SK-N-SH (cell line): ENCODE results near the gene OSBPL7. TPM values are rescaled to one million over a fixed set of nuclear protein-coding genes. Genes with fewer than 3 reads are reported as not detected.

Experiments
- CTCF ChIA-PET: fragments of 300-600, 350-600 bp; formaldehyde crosslinking; extraction: SDS; loops from one replicate; lab custom pipeline; 2021; lab: Yijun Ruan, JAX
- POLR2A ChIA-PET: fragments of 350-600 bp; sonication (Branson Sonifier 250); formaldehyde crosslinking; extraction: SDS; loops from one replicate; lab custom pipeline; 2020; ENCODE audit warnings: antibody characterized with exemption, inconsistent platforms; lab: Yijun Ruan, JAX
- DNase-seq: peaks from one replicate; pipeline ENCODE4 v3.0.0; 2012
- H2AFZ ChIP-seq: fragments of 200-600 bp; sonication (generic); 2 replicates; pipeline ENCODE4 v1.8.1; 2016; ENCODE audit warnings: antibody characterized with exemption, mild to moderate bottlenecking, low read depth
- H3F3A ChIP-seq: fragments of 200-600 bp; sonication (generic); replicated peaks from 2 replicates; pipeline ENCODE3; 2016; ENCODE audit warnings: antibody characterized with exemption, mild to moderate bottlenecking; ENCODE audit not compliant: insufficient read depth
- H3K27ac ChIP-seq, 2 experiments: fragments of 200-500 bp in 1 of 2; fragments of 200-600 bp in 1 of 2; sonication (Bioruptor generic) in 1 of 2; sonication (generic), shearing (Covaris generic) in 1 of 2; 2 replicates each; pipeline versions ENCODE4 v1.5.1 to v1.6.1; 2014 to 2016; ENCODE audit warnings: low read depth in 2 of 2, inconsistent platforms in 1 of 2, low read length in 1 of 2, mild to moderate bottlenecking in 1 of 2, mixed read lengths in 1 of 2
- H3K27me3 ChIP-seq: fragments of 200-600 bp; sonication (generic), shearing (Covaris generic); 2 replicates; pipeline ENCODE4 v1.6.1; 2016; ENCODE audit warnings: mixed run types; ENCODE audit not compliant: insufficient read depth
- H3K36me3 ChIP-seq, 2 experiments: fragments of 200-500 bp in 1 of 2; fragments of 200-600 bp in 1 of 2; sonication (Bioruptor generic) in 1 of 2; sonication (generic) in 1 of 2; replicated peaks in 1 of 2; 2 replicates each; pipeline versions ENCODE3 to v1.5.1; 2014 to 2016; ENCODE audit warnings: low read length in 1 of 2, mild to moderate bottlenecking in 1 of 2; ENCODE audit not compliant: insufficient read depth in 2 of 2, control insufficient read depth in 1 of 2
- H3K4me1 ChIP-seq, 2 experiments: fragments of 200-500 bp in 1 of 2; fragments of 200-600 bp in 1 of 2; sonication (Bioruptor generic) in 1 of 2; sonication (generic), shearing (Covaris generic) in 1 of 2; 2 replicates each; pipeline versions ENCODE4 v1.5.1 to v1.6.1; 2014 to 2016; ENCODE audit warnings: low read depth in 1 of 2, low read length in 1 of 2, mixed run types in 1 of 2; ENCODE audit not compliant: insufficient read depth in 2 of 2, control insufficient read depth in 1 of 2
- H3K4me2 ChIP-seq: fragments of 200-600 bp; sonication (generic), shearing (Covaris generic); 2 replicates; pipeline ENCODE4 v1.6.1; 2017; ENCODE audit warnings: mixed run types
- H3K4me3 ChIP-seq, 2 experiments: fragments of 200-500 bp in 1 of 2; fragments of 200-600 bp in 1 of 2; sonication (Bioruptor generic) in 1 of 2; sonication (generic), shearing (Covaris generic) in 1 of 2; 2 replicates each; pipeline versions ENCODE4 v1.5.1 to v1.8.1; 2014 to 2016; ENCODE audit warnings: low read depth in 2 of 2, inconsistent platforms in 1 of 2, low read length in 1 of 2, mild to moderate bottlenecking in 1 of 2, mixed read lengths in 1 of 2, moderate library complexity in 1 of 2
- H3K79me2 ChIP-seq: fragments of 200-600 bp; sonication (generic); 2 replicates; pipeline ENCODE4 v1.8.1; 2017; ENCODE audit warnings: mild to moderate bottlenecking; ENCODE audit not compliant: insufficient read depth
- H3K9ac ChIP-seq: fragments of 200-600 bp; sonication (generic); 2 replicates; pipeline ENCODE4 v1.6.1; 2017; ENCODE audit warnings: mixed run types
- H3K9me2 ChIP-seq: fragments of 200-600 bp; sonication (generic); 2 replicates; pipeline ENCODE4 v1.6.1; 2017; ENCODE audit warnings: mixed run types
- H3K9me3 ChIP-seq: fragments of 200-600 bp; sonication (generic); 2 replicates; pipeline ENCODE4 v1.6.1; 2017; ENCODE audit warnings: mixed run types, mild to moderate bottlenecking, moderate library complexity
- H4K20me1 ChIP-seq: fragments of 200-600 bp; sonication (generic); 2 replicates; pipeline ENCODE4 v1.6.1; 2017; ENCODE audit warnings: mild to moderate bottlenecking, mixed run types; ENCODE audit not compliant: insufficient read depth
- CHD2 ChIP-seq: fragments of 150-350 bp; IDR thresholded peaks from 2 replicates; pipeline ENCODE4 v1.6.1; 2018; ENCODE audit warnings: low read length; ENCODE audit not compliant: partially characterized antibody
- CTCF ChIP-seq: fragments of 200-600 bp; sonication (generic); IDR thresholded peaks from 2 replicates; pipeline ENCODE4 v1.6.1; 2017; ENCODE audit warnings: antibody characterized with exemption, mild to moderate bottlenecking, moderate library complexity
- EP300 ChIP-seq, 2 experiments: IDR thresholded peaks; 2 replicates each; pipeline versions ENCODE4 v1.4.0 to v1.6.1; 2012; ENCODE audit warnings: borderline replicate concordance in 1 of 2, low read depth in 1 of 2, low read length in 1 of 2
- FOXJ3 ChIP-seq: sonication (generic); formaldehyde crosslinking; IDR thresholded peaks from 2 replicates; pipeline ENCODE4 v1.5.1; 2020; ENCODE audit warnings: mild to moderate bottlenecking, missing genetic modification reagents
- GABPA ChIP-seq: IDR thresholded peaks from 2 replicates; pipeline ENCODE4 v1.4.0; 2012; ENCODE audit warnings: low read depth, mild to moderate bottlenecking
- JUND ChIP-seq: IDR thresholded peaks from 2 replicates; pipeline ENCODE4 v1.4.0; 2012
- MEF2A ChIP-seq: IDR thresholded peaks from 2 replicates; pipeline ENCODE4 v1.4.0; 2012; ENCODE audit warnings: low read depth, borderline replicate concordance
- NRF1 ChIP-seq: IDR thresholded peaks from 2 replicates; pipeline ENCODE4 v1.6.1; 2012; ENCODE audit warnings: low read depth, mild to moderate bottlenecking, low read length
- REST ChIP-seq: IDR thresholded peaks from 2 replicates; pipeline ENCODE4 v1.6.1; 2012; ENCODE audit warnings: mild to moderate bottlenecking, low read depth, low read length, moderate library complexity
- RFX5 ChIP-seq: IDR thresholded peaks from 2 replicates; pipeline ENCODE4 v1.6.1; 2012; ENCODE audit warnings: mild to moderate bottlenecking, improper control_type of control experiment, low read length
- SIN3A ChIP-seq: IDR thresholded peaks from 2 replicates; pipeline ENCODE4 v1.6.1; 2012; ENCODE audit warnings: low read depth, mild to moderate bottlenecking, low read length, moderate library complexity, borderline replicate concordance
- TCF12 ChIP-seq: IDR thresholded peaks from 2 replicates; pipeline ENCODE4 v1.4.0; 2012
- TEAD4 ChIP-seq: IDR thresholded peaks from 2 replicates; pipeline ENCODE4 v1.4.0; 2012; ENCODE audit warnings: mild to moderate bottlenecking, borderline replicate concordance; ENCODE audit not compliant: insufficient read depth
- WGBS: methylation state at CpG from one replicate; pipeline ENCODE4 v1.1.6; 2017; ENCODE audit warnings: low lambda C conversion rate; 5-methylcytosine and 5-hydroxymethylcytosine counted together
- polyA plus RNA-seq, 3 experiments: library from polyadenylated mRNA; depleted of rRNA; stranded (reverse); fragments of >200 nt; gene quantifications; 2 replicates each; pipeline ENCODE4 v1.2.3, GENCODE V29; 2012
- TF ChIP-seq, protein P1 (sequence below): IDR thresholded peaks from 2 replicates; pipeline ENCODE4; 2012
- TF ChIP-seq, protein P2 (sequence below): IDR thresholded peaks from 2 replicates; pipeline ENCODE4 v1.4.0; 2012; ENCODE audit warnings: low read depth, borderline replicate concordance
- TF ChIP-seq, protein P3 (sequence below): IDR thresholded peaks from 2 replicates; pipeline ENCODE4 v1.4.0; 2012; ENCODE audit warnings: low read depth

The OSBPL7 gene
- polyA plus RNA-seq, 1 of the 3 experiments (the other 2 are of a cell fraction) = 23.7 TPM

DNA sequence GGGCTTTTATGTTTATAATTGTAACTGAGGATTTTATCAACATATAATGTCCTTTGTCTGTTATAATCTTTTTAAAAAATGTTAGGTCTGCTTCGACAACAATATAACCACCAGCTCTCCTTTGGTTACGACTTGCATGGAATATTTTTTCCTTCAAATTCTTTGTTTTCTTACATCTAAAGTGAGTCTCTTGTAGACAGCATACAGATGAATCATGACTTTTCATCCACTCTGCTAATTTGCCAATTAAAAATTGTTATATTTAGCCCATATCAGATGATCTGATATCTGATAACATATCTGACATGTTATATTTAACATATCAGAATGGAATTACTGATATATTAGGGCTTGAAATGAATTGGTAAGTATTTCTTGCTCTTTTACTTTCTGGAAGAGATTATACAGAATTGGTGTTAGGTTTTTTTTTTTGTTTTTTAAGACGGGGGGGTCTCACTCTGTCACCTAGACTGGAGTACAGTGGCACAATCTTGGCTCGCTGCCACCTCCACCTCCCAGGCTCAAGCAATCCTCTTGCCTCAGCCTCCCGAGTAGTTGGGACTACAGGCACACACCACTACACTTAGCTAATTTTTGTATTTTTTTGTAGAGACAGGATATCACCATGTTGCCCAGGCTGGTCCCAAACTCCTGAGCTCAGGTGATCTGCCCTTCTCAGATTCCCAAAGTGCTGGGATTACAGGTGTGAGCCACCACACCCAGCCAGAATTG is 61.0 kb downstream of the OSBPL7 start:
- Histone ChIP-seq H3K9ac (no peak overlapping the region), H3K9me2 (no peaks in the 10 kb centered on the region), H3K9me3 (peaks cover 34% of the 10 kb centered on the region), H3K4me2 (no peak overlapping the region), H3K27me3 (no peaks in the 10 kb centered on the region; the same call in 1 of the 2 replicates), H3K27ac (no peak overlapping the region), H4K20me1 (no peaks in the 10 kb centered on the region), H3K4me1 (no peaks in the 10 kb centered on the region), H3K79me2 (no peaks in the 10 kb centered on the region), H3K4me3 (no peak overlapping the region; a peak in 1 of 4 replicates), H3F3A (no peaks in the 10 kb centered on the region), H2AFZ (no peak overlapping the region), H3K36me3 (no peaks in the 10 kb centered on the region)
- POLR2A ChIA-PET = no interaction called here
- CTCF ChIA-PET = interaction anchor here (0.6 to 1.2 kb wide), 4 partner anchors 15 to 129 kb away, joined by 3 to 4 read pairs (median 3); no protein-coding TSS in a partner anchor
- DNase-seq = no peak
- TF ChIP-seq, protein P1, sequence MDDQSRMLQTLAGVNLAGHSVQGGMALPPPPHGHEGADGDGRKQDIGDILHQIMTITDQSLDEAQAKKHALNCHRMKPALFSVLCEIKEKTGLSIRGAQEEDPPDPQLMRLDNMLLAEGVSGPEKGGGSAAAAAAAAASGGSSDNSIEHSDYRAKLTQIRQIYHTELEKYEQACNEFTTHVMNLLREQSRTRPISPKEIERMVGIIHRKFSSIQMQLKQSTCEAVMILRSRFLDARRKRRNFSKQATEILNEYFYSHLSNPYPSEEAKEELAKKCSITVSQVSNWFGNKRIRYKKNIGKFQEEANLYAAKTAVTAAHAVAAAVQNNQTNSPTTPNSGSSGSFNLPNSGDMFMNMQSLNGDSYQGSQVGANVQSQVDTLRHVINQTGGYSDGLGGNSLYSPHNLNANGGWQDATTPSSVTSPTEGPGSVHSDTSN = no peak
- TF ChIP-seq, protein P2, sequence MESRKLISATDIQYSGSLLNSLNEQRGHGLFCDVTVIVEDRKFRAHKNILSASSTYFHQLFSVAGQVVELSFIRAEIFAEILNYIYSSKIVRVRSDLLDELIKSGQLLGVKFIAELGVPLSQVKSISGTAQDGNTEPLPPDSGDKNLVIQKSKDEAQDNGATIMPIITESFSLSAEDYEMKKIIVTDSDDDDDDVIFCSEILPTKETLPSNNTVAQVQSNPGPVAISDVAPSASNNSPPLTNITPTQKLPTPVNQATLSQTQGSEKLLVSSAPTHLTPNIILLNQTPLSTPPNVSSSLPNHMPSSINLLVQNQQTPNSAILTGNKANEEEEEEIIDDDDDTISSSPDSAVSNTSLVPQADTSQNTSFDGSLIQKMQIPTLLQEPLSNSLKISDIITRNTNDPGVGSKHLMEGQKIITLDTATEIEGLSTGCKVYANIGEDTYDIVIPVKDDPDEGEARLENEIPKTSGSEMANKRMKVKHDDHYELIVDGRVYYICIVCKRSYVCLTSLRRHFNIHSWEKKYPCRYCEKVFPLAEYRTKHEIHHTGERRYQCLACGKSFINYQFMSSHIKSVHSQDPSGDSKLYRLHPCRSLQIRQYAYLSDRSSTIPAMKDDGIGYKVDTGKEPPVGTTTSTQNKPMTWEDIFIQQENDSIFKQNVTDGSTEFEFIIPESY = no peak
- TF ChIP-seq, protein P3, sequence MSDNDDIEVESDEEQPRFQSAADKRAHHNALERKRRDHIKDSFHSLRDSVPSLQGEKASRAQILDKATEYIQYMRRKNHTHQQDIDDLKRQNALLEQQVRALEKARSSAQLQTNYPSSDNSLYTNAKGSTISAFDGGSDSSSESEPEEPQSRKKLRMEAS = no peak
- no peak for TF ChIP-seq EP300 (IDR thresholded peaks at IDR 0.05; ENCODE audit: borderline replicate concordance in 1 of 2, low read depth in 1 of 2, low read length in 1 of 2)
- TF ChIP-seq TEAD4 = no peak
- TF ChIP-seq CTCF = no peak
- TF ChIP-seq FOXJ3 (CRISPR knock-in tag) = no peak
- no peak for TF ChIP-seq GABPA
- TF ChIP-seq JUND = no peak
- TF ChIP-seq TCF12 = no peak
- no peak for TF ChIP-seq REST
- no peak for TF ChIP-seq RFX5
- no peak for TF ChIP-seq SIN3A
- TF ChIP-seq MEF2A = no peak
- TF ChIP-seq NRF1 = no peak
- no peak for TF ChIP-seq CHD2
- 5% methylated on average over 5 of the region's 5 CpGs for WGBS
